ENCODE data around the gene ALLC. TPM values are rescaled to one million over a fixed set of nuclear protein-coding genes. Genes with fewer than 3 reads are reported as not detected.

ALLC gene
- polyA plus RNA-seq, 1 of the 3 experiments (the other 2 are of a cell fraction): not detected

DNA sequence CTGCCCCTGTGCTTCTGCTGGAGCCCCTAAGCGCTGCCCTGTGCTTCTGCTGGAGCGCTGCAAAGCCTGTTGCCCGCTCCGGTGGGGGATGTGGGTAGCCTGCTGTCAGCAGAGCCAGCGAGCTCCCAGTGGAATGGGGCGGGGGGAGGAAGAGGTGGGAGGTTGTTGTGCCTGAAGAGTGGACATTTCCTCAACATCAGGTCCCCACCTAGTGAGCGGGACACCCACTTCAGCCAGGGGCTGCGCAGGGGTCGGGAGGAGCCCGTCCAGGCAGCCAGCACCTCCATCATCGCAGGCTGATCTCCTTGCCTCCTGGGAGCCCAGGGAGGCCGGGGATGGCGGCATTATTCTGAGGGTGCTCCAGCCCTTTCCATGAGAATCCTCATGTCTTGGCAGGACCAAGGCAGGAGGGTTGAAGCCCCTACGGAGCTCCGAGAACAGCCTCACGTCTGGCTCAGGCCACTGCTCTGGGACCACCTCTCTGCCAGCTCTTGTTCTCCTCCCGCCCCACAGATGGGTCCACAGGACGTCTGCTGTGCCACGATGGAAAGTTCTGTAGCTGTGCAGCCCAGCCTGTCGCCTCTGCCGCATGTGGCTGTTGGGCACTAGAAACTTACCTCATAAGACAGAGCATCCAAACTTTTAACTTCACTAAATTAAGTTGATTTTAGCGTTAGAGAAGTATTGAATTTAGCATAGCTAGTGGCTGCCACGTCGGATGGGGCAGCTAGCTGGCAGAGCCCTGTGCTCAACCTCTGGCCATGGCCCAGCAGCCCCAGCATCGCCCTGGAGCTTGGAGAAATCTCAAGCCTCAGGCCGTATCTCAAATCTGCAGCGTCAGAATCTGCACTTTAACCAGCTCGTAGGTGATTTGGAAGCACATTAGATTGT, 1.9 kb upstream of the ALLC start:
- Histone ChIP-seq H3K36me3 (replicated peaks in 1 of 2; ENCODE audit: control insufficient read depth in 1 of 2, insufficient read depth in 2 of 2, low read length in 1 of 2) (no peaks in the 10 kb centered on the region), H3K4me2 (no peak overlapping the region), H3K27ac (ENCODE audit: low read depth in 2 of 2, low read length in 1 of 2) (no peak overlapping the region), H2AFZ (ENCODE audit: low read depth) (no peak overlapping the region), H3K9ac (no peak overlapping the region), H3K4me1 (ENCODE audit: control insufficient read depth in 1 of 2, insufficient read depth in 2 of 2, low read depth in 1 of 2, low read length in 1 of 2) (peaks cover 0 to 21% of the 10 kb centered on the region in 2 experiments; a peak in 1 of 4 replicates), H3F3A (replicated peaks; ENCODE audit: insufficient read depth) (no peaks in the 10 kb centered on the region), H3K9me2 (no peaks in the 10 kb centered on the region), H3K27me3 (ENCODE audit: insufficient read depth) (no peaks in the 10 kb centered on the region), H3K4me3 (ENCODE audit: low read depth in 2 of 2, low read length in 1 of 2) (no peak overlapping the region), H3K79me2 (ENCODE audit: insufficient read depth) (no peaks in the 10 kb centered on the region), H3K9me3 (no peaks in the 10 kb centered on the region), H4K20me1 (ENCODE audit: insufficient read depth) (no peaks in the 10 kb centered on the region)
- TF ChIP-seq TAF1 (IDR thresholded peaks at IDR 0.05; ENCODE audit: borderline replicate concordance, low read depth, low read length) (no peak), YY1 (IDR thresholded peaks at IDR 0.05; ENCODE audit: low read depth) (no peak), TEAD4 (IDR thresholded peaks at IDR 0.05; ENCODE audit: borderline replicate concordance, insufficient read depth) (no peak), GABPA (IDR thresholded peaks at IDR 0.05; ENCODE audit: low read depth) (no peak), FOXJ3 (CRISPR knock-in tag; IDR thresholded peaks at IDR 0.05) (no peak), EP300 (IDR thresholded peaks at IDR 0.05; ENCODE audit: borderline replicate concordance in 1 of 2, low read depth in 1 of 2, low read length in 1 of 2) (no peak), EZH2phosphoT487 (IDR thresholded peaks at IDR 0.05; ENCODE audit: borderline replicate concordance, low read depth) (no peak), FOXM1 (IDR thresholded peaks at IDR 0.05; ENCODE audit: low read depth) (no peak), SMC3 (IDR thresholded peaks at IDR 0.05; ENCODE audit: low read depth, low read length) (no peak), ZBTB33 (IDR thresholded peaks at IDR 0.05; ENCODE audit: borderline replicate concordance, low read depth) (no peak), USF2 (IDR thresholded peaks at IDR 0.05; ENCODE audit: borderline replicate concordance, low read depth, low read length) (no peak), CHD2 (IDR thresholded peaks at IDR 0.05; ENCODE audit: low read length, partially characterized antibody) (no peak), RFX5 (IDR thresholded peaks at IDR 0.05; ENCODE audit: low read length) (no peak), RXRA (IDR thresholded peaks at IDR 0.05; ENCODE audit: borderline replicate concordance, low read depth) (no peak)
- TF ChIP-seq, protein P1, sequence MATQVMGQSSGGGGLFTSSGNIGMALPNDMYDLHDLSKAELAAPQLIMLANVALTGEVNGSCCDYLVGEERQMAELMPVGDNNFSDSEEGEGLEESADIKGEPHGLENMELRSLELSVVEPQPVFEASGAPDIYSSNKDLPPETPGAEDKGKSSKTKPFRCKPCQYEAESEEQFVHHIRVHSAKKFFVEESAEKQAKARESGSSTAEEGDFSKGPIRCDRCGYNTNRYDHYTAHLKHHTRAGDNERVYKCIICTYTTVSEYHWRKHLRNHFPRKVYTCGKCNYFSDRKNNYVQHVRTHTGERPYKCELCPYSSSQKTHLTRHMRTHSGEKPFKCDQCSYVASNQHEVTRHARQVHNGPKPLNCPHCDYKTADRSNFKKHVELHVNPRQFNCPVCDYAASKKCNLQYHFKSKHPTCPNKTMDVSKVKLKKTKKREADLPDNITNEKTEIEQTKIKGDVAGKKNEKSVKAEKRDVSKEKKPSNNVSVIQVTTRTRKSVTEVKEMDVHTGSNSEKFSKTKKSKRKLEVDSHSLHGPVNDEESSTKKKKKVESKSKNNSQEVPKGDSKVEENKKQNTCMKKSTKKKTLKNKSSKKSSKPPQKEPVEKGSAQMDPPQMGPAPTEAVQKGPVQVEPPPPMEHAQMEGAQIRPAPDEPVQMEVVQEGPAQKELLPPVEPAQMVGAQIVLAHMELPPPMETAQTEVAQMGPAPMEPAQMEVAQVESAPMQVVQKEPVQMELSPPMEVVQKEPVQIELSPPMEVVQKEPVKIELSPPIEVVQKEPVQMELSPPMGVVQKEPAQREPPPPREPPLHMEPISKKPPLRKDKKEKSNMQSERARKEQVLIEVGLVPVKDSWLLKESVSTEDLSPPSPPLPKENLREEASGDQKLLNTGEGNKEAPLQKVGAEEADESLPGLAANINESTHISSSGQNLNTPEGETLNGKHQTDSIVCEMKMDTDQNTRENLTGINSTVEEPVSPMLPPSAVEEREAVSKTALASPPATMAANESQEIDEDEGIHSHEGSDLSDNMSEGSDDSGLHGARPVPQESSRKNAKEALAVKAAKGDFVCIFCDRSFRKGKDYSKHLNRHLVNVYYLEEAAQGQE (IDR thresholded peaks at IDR 0.05; ENCODE audit: low read depth, low read length): no peak
- TF ChIP-seq, protein P2, sequence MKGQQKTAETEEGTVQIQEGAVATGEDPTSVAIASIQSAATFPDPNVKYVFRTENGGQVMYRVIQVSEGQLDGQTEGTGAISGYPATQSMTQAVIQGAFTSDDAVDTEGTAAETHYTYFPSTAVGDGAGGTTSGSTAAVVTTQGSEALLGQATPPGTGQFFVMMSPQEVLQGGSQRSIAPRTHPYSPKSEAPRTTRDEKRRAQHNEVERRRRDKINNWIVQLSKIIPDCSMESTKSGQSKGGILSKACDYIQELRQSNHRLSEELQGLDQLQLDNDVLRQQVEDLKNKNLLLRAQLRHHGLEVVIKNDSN (IDR thresholded peaks at IDR 0.05; ENCODE audit: borderline replicate concordance, low read depth): no peak
- TF ChIP-seq, protein P3, sequence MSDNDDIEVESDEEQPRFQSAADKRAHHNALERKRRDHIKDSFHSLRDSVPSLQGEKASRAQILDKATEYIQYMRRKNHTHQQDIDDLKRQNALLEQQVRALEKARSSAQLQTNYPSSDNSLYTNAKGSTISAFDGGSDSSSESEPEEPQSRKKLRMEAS (IDR thresholded peaks at IDR 0.05; ENCODE audit: low read depth): no peak
- TF ChIP-seq, protein P4, sequence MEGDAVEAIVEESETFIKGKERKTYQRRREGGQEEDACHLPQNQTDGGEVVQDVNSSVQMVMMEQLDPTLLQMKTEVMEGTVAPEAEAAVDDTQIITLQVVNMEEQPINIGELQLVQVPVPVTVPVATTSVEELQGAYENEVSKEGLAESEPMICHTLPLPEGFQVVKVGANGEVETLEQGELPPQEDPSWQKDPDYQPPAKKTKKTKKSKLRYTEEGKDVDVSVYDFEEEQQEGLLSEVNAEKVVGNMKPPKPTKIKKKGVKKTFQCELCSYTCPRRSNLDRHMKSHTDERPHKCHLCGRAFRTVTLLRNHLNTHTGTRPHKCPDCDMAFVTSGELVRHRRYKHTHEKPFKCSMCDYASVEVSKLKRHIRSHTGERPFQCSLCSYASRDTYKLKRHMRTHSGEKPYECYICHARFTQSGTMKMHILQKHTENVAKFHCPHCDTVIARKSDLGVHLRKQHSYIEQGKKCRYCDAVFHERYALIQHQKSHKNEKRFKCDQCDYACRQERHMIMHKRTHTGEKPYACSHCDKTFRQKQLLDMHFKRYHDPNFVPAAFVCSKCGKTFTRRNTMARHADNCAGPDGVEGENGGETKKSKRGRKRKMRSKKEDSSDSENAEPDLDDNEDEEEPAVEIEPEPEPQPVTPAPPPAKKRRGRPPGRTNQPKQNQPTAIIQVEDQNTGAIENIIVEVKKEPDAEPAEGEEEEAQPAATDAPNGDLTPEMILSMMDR (IDR thresholded peaks at IDR 0.05): no peak
- CTCF ChIA-PET: interaction anchor here (1.0 to 1.1 kb wide), 3 partner anchors 11 to 103 kb away, joined by 3 to 6 read pairs (median 3); partner anchors contain the start of gene COLEC11
- DNase-seq: no peak
- WGBS (ENCODE audit: low lambda C conversion rate): 65% methylated on average over 28 of the region's 28 CpGs
- POLR2A ChIA-PET: interaction anchor here (0.6 kb wide), 1 partner anchor 47 kb away, joined by 3 read pairs; no protein-coding TSS in a partner anchor
